GM06990 (cell line): ENCODE measurements around the gene MAOB.

Experiments
- DNase-seq: peaks from one replicate; pipeline ENCODE4 v3.0.0-alpha.2; 2011; ENCODE audit not compliant: insufficient read length; ENCODE audit errors: extremely low read depth
- H3K27me3 ChIP-seq: replicated peaks from 2 replicates; pipeline ENCODE4 v1.6.0; 2011; ENCODE audit warnings: low read length; ENCODE audit not compliant: control insufficient read depth, insufficient read depth
- H3K36me3 ChIP-seq: 2 replicates; pipeline ENCODE4 v1.5.1; 2011; ENCODE audit warnings: low read length; ENCODE audit not compliant: control insufficient read depth, insufficient read depth
- H3K4me3 ChIP-seq: replicated peaks from 2 replicates; pipeline ENCODE4 v1.5.1; 2011; ENCODE audit warnings: low read depth, mild to moderate bottlenecking, control low read depth, low read length
- TF ChIP-seq, protein P1 (sequence below): IDR thresholded peaks from 2 replicates; pipeline ENCODE4 v1.5.1; 2011; ENCODE audit warnings: low read length, control low read depth, mild to moderate bottlenecking, inconsistent platforms; ENCODE audit not compliant: insufficient read depth, poor library complexity, severe bottlenecking

Gene MAOB

GRCh38 chrX:43868791-43869190 is 13.5 kb downstream of the MAOB start:
- TF ChIP-seq, protein P1, sequence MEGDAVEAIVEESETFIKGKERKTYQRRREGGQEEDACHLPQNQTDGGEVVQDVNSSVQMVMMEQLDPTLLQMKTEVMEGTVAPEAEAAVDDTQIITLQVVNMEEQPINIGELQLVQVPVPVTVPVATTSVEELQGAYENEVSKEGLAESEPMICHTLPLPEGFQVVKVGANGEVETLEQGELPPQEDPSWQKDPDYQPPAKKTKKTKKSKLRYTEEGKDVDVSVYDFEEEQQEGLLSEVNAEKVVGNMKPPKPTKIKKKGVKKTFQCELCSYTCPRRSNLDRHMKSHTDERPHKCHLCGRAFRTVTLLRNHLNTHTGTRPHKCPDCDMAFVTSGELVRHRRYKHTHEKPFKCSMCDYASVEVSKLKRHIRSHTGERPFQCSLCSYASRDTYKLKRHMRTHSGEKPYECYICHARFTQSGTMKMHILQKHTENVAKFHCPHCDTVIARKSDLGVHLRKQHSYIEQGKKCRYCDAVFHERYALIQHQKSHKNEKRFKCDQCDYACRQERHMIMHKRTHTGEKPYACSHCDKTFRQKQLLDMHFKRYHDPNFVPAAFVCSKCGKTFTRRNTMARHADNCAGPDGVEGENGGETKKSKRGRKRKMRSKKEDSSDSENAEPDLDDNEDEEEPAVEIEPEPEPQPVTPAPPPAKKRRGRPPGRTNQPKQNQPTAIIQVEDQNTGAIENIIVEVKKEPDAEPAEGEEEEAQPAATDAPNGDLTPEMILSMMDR = no peak
- Histone ChIP-seq H3K36me3 (no peaks in the 10 kb centered on the region), H3K4me3 (no peak overlapping the region), H3K27me3 (no peaks in the 10 kb centered on the region)
- no peak for DNase-seq

DNA sequence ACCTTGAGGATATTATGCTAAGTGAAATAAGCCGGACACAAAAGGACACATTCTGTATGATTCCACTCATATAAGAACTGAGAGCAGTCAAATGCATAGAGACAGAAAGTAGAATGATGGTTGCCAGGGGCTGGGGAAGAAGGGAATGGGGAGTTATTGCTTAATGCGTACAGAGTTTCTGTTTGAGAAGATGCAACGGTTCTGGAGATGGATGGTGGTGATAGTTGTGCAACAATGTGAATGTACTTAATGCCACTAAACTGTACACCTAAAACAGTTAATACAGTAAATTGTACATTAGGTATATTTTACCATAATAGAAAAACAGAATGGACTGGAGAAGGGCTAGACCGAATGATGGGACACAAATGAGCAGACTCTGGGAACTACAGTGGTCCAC is 15.8 kb downstream of the MAOB start:
- no peak for DNase-seq
- H3K27me3 ChIP-seq = no peaks in the 10 kb centered on the region
- no peaks in the 10 kb centered on the region for H3K36me3 ChIP-seq
- TF ChIP-seq, protein P1 = no peak
- H3K4me3 ChIP-seq = no peak overlapping the region

- H3K4me3 ChIP-seq = no peak overlapping the region
Observed at GRCh38 chrX:43865791-43866190, 16.5 kb downstream of the MAOB start.

GRCh38 chrX:43862434-43862833 is 19.8 kb downstream of the MAOB start:
- Histone ChIP-seq H3K36me3 (no peaks in the 10 kb centered on the region), H3K4me3 (no peak overlapping the region), H3K27me3 (no peaks in the 10 kb centered on the region)
- DNase-seq = no peak
- TF ChIP-seq, protein P1 = no peak

More at GRCh38 chrX:43865791-43866190, 16.5 kb downstream of the MAOB start:
- Histone ChIP-seq H3K27me3 (no peaks in the 10 kb centered on the region), H3K36me3 (no peaks in the 10 kb centered on the region)
- TF ChIP-seq, protein P1 = no peak
- DNase-seq = no peak

DNA sequence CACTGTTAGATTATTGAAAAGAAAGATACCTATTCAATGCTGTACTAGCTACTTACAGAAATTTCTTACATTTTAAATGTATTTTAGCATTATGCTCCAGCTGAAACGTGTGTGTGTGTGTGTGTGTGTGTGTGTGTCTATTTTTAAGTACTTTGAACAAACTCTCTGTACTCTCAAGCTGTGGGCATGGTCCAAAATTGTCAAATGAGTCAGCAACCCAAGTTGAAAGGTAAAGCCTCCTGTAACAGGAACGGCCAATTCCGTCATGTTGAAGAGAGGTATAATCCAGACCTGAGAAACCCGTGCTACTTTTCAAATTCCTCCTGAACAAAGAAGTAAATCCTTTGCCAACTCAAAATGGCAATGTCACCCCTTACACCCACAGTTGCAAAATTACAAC is 20.5 kb downstream of the MAOB start:
- Histone ChIP-seq H3K4me3 (no peak overlapping the region), H3K36me3 (no peaks in the 10 kb centered on the region), H3K27me3 (no peaks in the 10 kb centered on the region)
- TF ChIP-seq, protein P1 = no peak
- DNase-seq = no peak
